HFFc6 (cell line): ENCODE measurements around the gene ANKRD2. TPM values are rescaled to one million over a fixed set of nuclear protein-coding genes. Genes with fewer than 3 reads are reported as not detected.
"Not testable (repeated sequence)": the region's sequence is repeated elsewhere in the genome, so short reads cannot be mapped to it uniquely, and the experiment has no call there.

Experiments
- DNase-seq: peaks from one replicate; pipeline ENCODE4 v3.0.0-alpha.2; 2018
- H3K27ac Mint-ChIP-seq: 2 replicates; pipeline ENCODE4 v1.8.0; 2020; ENCODE audit warnings: mild to moderate bottlenecking, mixed read lengths
- H3K27me3 Mint-ChIP-seq: 2 replicates; pipeline ENCODE4 v1.8.0; 2021; ENCODE audit warnings: mild to moderate bottlenecking, moderate library complexity, mixed read lengths; ENCODE audit not compliant: insufficient read depth
- H3K36me3 Mint-ChIP-seq: 2 replicates; pipeline ENCODE4 v1.8.0; 2021; ENCODE audit warnings: low read depth, mixed read lengths
- H3K4me1 Mint-ChIP-seq: 2 replicates; pipeline ENCODE4 v1.8.0; 2020; ENCODE audit warnings: low read depth, mixed read lengths
- H3K4me3 Mint-ChIP-seq: 2 replicates; pipeline ENCODE4 v1.8.0; 2020; ENCODE audit warnings: mild to moderate bottlenecking, moderate library complexity, mixed read lengths
- H3K9me3 Mint-ChIP-seq: 2 replicates; pipeline ENCODE4 v1.8.0; 2020; ENCODE audit warnings: mild to moderate bottlenecking, mixed read lengths
- CTCF ChIP-seq: fragments of 200-600 bp; sonication (generic); IDR thresholded peaks from 2 replicates; pipeline ENCODE4 v1.5.0; 2021; ENCODE audit warnings: antibody characterized with exemption, mild to moderate bottlenecking
- long read RNA-seq: library from polyadenylated mRNA; unstranded; transcript quantifications from one replicate; pipeline ENCODE4 v2.0.0, GENCODE V29; 2019
- total RNA-seq, 6 experiments: library from RNA; stranded (reverse); fragmentation: NEBNext Ultra II Directional; extraction: Animal tissue kit (Norgen Biotek cat#: 25700); gene quantifications; 2 replicates in 1 of 6; 3 replicates in 5 of 6; pipeline ENCODE4 v1.2.3, GENCODE V29; 2021

The ANKRD2 gene
- total RNA-seq = 1 to 10 TPM in 4 of 6 experiments, under 1 TPM in 2; 0.31 to 7.7 (median 6.5) TPM
- long read RNA-seq = 0 reads

GRCh38 chr10:97572214-97572989 lies at the start of gene ANKRD2:
TSS of gene ANKRD2 (plus strand) at chr10:97572779. CDS start at chr10:97572789, 10 bp downstream.
- Mint-ChIP-seq H3K9me3 (no peaks in the 10 kb centered on the region), H3K4me1 (peaks cover 27% of the 10 kb centered on the region), H3K27me3 (no peaks in the 10 kb centered on the region; the same call in 1 of the 2 replicates), H3K36me3 (peaks cover 5% of the 10 kb centered on the region; the same call in 1 of the 2 replicates), H3K27ac (peak within 1 kb of the TSS; percentile 67), H3K4me3 (no peak within 1 kb of the TSS)
- peak; percentile 94 for TF ChIP-seq CTCF
- DNase-seq = peak; percentile 73

GRCh38 chr10:97522937-97523336 lies 49.6 kb upstream of the ANKRD2 start:
- TF ChIP-seq CTCF = no peak
- Mint-ChIP-seq H3K36me3 (no peaks in the 10 kb centered on the region), H3K9me3 (no peaks in the 10 kb centered on the region), H3K4me3 (no peak overlapping the region), H3K27ac (no peak overlapping the region), H3K27me3 (no peaks in the 10 kb centered on the region), H3K4me1 (peaks cover 32% of the 10 kb centered on the region)
- no peak for DNase-seq

- H3K9me3 Mint-ChIP-seq = no peaks in the 10 kb centered on the region
- H3K27ac Mint-ChIP-seq = no peak overlapping the region
- H3K4me1 Mint-ChIP-seq = peaks cover 20% of the 10 kb centered on the region
- H3K27me3 Mint-ChIP-seq = no peaks in the 10 kb centered on the region
- H3K36me3 Mint-ChIP-seq = peaks cover 4% of the 10 kb centered on the region; the same call in 1 of the 2 replicates
- no peak for TF ChIP-seq CTCF
- H3K4me3 Mint-ChIP-seq = no peak overlapping the region
- no peak for DNase-seq
Measured at GRCh38 chr10:97525086-97525485, 47.5 kb upstream of the ANKRD2 start.

GRCh38 chr10:97525683-97526110 lies 46.9 kb upstream of the ANKRD2 start:
- peaks cover 25% of the 10 kb centered on the region for H3K4me1 Mint-ChIP-seq
- no peak overlapping the region for H3K4me3 Mint-ChIP-seq
- TF ChIP-seq CTCF = no peak
- DNase-seq = no peak
- H3K27ac Mint-ChIP-seq = no peak overlapping the region
- peaks cover 4% of the 10 kb centered on the region; the same call in 1 of the 2 replicates for H3K36me3 Mint-ChIP-seq
- H3K27me3 Mint-ChIP-seq = no peaks in the 10 kb centered on the region
- no peaks in the 10 kb centered on the region for H3K9me3 Mint-ChIP-seq

GRCh38 chr10:97528876-97529275 lies 43.7 kb upstream of the ANKRD2 start:
- H3K4me1 Mint-ChIP-seq = peaks cover 44% of the 10 kb centered on the region
- H3K4me3 Mint-ChIP-seq, H3K27me3 Mint-ChIP-seq, H3K36me3 Mint-ChIP-seq, H3K27ac Mint-ChIP-seq, DNase-seq, H3K9me3 Mint-ChIP-seq: not testable (repeated sequence)
